ENCODE data around the gene ZSWIM6.
A peak's percentile ranks its signal among the peaks of the same experiment; 100 is the strongest.
"Not testable (repeated sequence)": the region's sequence is repeated elsewhere in the genome, so short reads cannot be mapped to it uniquely, and the experiment has no call there.

The ZSWIM6 gene

DNA sequence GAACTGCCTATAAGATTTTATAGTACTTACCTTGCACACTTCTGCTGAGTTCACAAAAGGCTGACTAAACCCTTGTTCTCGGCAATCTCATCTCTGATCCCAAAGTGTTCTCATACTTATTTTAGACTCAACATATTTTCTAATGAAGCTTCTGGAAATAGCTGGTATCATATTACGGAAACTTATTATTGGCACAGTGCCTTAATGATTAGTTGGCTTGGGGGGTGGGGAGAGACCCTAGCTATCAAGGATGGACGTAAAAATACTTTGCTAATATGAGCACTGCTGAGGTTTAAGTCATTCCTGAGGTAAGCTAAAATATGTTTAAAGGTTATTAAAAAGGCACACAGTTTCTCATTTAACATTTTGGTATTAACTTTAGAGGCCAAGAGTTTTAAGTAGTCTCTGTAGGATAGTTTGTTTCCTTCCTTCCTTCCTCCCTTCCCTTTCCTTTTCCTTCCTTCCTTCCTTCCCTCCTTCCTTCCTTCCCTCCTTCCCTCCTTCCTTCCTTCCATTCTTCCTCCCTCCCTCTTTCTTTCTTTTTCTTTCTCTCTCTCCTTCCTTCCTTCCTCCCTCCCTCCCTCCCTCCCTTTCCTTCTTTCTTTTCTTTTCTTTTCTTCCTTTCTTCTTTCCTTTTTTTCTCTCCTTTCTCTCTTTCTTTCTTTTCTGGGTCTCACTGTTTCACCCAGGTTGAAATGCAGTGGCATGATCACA is 31.5 kb downstream of the ZSWIM6 start:
- DNase-seq (ENCODE audit: low spot score), result no peak

DNA sequence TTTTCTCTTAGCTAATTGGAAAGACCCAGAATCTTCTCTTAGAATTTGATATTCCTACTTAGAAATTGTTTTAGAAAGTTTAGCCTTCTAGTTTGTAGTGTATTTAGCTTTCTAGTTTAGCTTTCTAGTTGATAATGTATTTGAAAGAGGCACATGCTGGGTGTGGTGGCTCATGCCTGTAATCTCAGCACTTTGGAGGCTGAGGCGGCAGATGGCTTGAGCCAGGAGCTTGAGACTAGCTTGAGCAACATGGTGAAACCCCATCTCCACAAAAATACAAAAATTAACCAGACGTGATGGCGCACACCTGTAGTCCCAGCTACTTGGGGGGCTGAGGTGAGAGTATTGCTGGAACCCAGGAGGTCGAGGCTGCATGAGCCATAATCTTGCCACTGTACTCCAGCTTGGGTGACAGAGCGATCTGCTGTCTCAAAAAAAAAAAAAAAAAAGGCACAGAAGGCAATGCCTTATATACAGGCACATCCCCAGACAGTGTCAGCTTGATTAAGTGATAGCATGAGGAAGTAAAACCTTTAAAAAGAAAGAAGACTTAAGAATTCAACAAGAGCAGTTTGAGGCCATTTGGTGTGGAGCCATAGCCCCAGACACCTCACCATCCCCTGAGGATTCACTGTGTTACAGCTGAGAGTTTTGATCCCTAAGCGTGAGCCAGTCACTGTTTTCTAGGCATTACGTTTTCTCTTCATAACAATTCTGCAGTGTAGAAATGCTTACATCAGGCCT is 34.6 kb downstream of the ZSWIM6 start:
- DNase-seq (ENCODE audit: low spot score), result no peak

DNA sequence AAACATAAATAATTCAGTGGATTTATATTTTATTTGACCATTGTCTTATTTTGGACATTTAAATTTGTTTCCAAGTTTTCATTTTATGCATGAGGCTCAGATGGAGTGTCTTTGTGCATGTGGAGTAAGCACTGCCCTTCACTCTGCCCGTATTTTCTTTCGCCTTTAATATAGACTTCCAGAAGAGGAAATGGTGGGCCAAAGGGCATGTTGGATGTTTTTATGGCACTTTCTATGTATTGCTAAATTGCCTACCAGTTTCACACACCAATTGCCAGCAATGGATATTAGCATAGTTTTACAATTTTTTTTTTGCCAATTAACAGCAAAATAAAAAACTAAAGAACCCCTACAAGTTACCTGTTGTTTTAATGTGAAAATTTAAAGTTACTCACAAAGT is 38.4 kb downstream of the ZSWIM6 start:
- DNase-seq (ENCODE audit: low spot score), result no peak

DNA sequence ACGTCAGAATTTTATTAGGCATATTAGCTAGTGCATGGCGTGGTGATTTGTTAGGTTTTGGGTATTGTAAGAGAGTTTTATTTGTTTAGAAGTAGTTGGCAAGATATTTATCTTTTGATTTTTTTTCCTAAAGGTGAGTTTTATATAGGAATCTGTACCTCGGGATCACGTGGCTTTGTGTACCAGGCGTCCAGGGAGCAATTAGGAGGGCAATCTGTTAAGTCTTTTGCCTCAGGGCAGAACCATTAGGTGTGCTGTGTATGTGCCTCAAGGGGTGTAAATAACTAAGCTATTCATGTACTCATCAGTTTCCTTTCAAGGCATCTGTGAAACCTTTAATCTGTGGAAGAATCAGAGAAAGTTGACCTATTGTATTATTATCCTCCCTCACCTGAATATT is 39.4 kb downstream of the ZSWIM6 start:
- no peak for DNase-seq (ENCODE audit: low spot score)

DNA sequence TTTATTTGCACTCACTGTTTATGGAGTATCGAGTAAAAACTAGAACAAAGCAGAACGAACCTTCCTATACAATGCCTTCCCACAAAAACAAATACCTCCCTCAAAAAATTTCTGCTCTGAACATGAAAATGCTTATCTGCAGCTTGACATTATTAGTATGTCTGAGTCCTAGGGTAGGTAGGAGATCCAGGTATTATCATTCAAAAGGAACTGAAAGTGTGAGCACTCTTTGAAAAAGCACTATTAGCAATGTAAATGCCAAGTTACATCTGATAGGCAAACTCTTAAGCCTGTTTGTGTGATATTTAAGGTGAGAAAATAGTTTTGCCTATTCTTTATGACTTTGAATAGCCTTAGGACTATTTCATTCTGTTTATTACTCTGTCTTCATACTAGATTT is 47.6 kb downstream of the ZSWIM6 start:
- DNase-seq (ENCODE audit: low spot score), result no peak

DNA sequence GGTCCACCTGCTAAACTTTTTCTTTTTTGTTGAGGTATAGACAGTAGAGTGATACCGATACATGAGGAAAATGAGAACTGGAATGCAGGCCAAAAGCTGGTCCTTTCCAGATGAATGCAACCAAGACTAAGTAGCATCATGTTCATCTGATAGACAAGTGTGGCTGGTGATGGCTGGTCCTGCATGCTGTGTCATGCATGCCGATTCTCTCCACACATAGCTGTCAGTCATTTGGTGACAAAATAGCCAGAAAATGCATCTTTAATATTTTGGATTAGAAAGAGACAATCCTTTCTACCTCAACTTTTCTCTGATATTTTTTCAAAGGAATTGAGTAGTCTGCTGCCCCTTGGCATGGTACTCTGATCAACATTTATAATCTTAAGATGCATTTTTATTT is 49.9 kb downstream of the ZSWIM6 start:
- DNase-seq (ENCODE audit: low spot score), result no peak

DNA sequence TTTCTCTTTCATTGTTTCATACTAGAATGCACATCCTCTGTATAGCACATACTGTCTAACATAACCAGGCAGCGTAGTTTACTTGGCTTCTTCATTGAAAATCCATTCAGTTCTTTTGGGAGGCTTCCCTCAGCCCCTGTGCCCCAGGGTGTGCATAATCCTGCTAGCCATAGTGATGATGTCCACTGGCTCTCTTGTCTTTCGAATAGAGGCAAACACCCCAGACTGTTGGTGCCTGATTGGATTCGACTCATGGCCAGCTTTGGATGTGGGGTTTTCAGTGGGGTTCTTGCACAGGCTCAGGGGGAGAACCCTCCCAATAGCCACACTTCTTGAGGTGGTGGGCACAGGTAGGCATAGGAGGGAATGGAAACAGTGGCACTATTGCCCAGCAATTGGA is 53.6 kb downstream of the ZSWIM6 start:
- no peak for DNase-seq (ENCODE audit: low spot score)

DNA sequence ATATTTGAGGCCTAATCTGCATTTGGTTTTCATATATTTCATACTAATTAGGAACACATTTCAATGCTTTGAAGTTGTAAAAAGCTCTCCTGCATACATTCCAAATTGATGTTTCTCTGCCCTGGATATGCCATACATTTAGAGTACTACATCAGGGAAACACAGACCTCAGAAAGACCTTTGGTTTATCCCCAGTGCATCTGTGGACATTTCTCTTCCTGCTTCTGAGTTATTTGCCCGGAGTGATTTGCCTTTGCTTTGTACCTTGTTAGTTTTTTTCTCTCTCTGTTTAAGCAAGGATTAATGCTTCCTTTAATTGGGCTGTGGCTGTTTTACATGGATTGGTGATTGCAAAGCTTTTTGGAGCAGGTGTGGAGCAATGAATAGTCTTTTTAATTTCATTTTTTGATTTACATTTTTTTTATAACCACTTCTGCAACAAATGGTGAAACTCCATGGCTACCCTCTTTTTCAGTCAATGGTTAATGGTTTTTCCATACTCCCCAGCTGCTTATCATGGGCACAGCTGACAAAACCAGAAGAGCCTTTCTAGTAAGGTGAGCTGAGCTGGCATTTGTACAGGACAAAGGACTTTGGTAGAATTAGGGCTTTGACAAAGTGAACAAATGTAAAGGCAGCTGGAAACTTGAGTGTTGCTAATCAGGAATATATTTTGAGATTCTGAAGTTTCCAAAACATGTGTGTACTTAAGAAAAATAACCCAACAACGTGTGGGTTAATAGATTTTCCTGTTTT is 54.2 kb downstream of the ZSWIM6 start:
- DNase-seq (ENCODE audit: low spot score), result no peak

DNA sequence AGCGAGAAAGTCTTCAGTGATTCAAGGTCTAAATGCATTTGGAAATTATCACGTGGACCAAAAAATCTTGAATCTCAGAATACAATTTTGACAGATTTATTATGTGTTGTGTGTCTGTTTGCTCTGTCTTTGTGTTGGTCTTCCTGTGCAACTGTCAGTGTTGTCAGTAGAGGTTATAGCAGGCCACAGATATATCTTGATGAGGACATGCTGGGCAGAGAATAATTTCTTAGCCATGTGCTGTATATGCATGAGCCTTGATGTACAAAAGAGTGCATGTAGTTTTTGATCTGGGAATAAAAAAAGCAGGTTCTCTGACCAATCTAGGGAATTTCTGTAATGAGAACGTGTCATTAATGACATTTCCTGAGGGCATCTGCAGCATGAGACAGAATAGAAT is 57.6 kb downstream of the ZSWIM6 start:
- DNase-seq (ENCODE audit: low spot score), result peak; percentile 7

DNA sequence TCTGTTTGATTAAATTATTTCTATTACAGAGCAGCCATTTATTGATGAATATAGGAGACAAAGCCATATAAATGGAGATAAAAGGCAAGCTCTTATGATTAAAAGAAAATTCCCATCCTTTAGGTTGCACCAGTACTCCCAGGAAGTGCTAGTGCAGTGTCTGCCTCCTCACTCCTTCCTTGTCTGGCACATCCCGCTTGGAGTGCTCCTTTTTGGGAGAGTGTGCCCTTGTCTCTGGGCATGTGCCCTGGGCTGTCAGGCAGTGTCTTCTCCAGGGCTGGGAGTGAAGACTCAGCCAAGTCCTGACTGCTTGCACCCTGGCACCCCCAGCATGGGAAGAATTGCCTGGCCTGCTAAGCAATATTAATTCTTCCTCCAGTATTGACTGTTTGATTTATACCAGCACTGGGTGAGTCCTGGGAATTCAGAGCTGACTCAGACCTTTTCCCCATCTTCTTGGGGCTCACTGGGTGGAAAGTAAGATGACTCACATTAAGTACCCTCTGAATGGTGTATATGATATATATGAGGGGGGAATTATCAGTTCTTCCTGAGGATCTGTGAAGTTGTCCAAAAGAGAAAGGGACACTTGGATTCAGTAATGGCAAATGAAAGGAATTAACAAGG is 62.1 kb downstream of the ZSWIM6 start:
- DNase-seq (ENCODE audit: low spot score), result no peak

DNA sequence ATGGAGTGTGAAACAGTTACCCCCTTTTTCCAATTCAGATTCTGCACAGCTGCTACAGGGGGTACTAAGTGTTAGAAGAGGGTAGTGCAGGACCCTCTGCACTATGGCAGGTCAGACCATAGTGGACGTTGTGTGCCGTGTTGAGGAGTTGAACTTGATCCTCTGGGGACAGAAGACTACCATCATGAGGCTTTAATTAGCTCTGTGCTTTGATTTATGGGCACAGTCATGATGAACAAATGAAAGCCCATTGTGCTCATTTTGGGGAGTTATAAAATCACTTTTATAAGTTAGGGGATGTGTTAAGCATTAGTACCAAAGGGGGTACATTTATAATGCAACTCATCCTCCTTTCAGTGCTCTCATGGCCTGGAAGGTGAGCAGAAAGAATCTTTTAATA is 62.7 kb downstream of the ZSWIM6 start:
- DNase-seq (ENCODE audit: low spot score), result no peak

DNA sequence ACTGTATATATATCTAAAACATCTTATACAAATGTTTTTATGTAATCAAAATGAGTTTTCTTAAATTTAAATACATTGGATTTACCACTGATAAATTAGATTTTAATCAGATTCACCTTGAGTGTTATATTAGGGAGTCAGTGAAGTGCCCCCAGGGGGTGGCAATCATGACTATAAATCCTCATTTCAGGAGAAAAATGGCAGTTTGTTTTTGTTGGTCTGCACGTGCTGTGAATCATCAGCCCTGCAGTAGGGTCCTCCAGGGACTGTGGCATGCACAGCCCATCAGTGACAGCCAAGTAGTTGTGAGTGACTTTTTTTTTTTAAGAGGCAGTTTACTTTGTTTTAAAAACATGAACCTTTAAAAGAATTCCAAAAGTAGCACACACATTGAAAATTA is 65.2 kb downstream of the ZSWIM6 start:
- no peak for DNase-seq (ENCODE audit: low spot score)

DNA sequence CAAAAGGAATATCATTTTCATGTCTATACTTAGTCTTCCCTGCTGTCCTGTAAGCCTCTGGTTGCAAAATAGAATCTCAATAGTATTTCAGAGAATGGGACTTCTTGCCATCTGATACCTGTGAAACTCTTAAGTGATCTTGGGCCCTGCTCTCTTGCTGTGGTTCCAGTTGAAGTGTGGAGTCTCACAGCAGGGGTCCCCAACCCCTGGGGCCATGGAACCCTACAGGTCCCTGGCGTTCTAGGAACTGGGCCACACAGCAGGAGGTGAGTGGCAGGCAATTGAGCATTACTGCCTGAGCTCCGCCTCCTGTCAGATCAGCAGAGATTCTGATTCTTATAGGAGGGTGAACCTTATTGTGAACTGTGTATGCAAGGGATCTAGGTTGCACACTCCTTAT is 65.9 kb downstream of the ZSWIM6 start:
- DNase-seq (ENCODE audit: low spot score), result no peak

DNA sequence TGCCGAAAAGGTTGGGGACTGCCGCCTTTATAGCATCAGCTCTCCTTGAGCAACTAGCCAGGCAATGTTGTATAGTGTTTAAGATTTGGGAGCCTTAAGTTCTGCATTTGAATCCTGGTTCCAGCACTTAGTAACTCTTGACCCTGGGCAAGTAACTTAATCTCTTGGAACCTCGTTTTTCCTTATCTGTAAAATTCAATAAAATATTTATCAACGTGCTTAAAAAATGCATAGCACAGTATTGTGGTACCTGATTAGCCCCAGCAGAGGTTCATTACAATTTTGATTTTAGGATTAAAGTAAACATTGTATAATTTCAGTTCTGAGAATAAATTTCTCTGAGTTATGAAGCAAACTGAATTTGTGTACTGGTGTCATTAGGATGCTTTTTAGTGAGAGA is 66.4 kb downstream of the ZSWIM6 start:
- no peak for DNase-seq (ENCODE audit: low spot score)

DNA sequence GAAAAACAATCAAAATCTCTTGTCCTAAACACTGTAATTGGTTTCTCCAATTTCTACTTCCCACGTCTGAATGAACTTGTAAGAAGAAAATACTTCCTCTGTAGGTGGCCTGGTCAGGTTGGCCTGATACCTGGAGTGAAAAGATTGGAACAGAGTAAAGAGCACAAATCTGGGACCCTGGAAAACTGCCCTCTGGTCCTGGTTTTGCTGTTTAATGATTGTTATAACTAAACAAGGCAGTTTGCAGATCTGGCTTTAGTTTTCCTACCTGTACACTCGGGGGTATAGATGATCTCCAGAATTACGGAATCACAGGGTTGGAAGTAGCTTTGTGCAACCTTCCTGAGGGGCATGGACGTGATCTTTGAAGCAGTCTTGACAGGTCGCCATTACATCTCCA is 67.6 kb downstream of the ZSWIM6 start:
- DNase-seq (ENCODE audit: low spot score), result no peak

DNA sequence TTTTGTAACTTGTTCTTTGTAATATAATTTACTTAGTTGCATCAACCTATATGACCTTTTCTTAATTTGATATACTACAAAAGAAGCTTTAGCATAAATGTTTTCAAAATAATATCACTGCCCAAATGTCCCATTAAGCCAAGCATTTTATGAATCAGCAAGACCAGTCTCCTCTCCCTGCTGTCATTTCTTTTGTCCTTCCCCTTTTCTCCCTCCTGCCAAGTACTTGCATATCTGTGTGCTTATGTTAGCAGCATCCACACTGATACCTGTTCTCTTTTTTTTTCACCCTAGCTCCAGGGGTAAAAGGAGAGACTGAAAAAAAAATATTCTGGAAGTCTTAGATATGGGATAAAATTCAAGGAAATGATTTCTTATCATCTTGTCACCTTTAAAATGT is 69.7 kb downstream of the ZSWIM6 start:
- no peak for DNase-seq (ENCODE audit: low spot score)

DNA sequence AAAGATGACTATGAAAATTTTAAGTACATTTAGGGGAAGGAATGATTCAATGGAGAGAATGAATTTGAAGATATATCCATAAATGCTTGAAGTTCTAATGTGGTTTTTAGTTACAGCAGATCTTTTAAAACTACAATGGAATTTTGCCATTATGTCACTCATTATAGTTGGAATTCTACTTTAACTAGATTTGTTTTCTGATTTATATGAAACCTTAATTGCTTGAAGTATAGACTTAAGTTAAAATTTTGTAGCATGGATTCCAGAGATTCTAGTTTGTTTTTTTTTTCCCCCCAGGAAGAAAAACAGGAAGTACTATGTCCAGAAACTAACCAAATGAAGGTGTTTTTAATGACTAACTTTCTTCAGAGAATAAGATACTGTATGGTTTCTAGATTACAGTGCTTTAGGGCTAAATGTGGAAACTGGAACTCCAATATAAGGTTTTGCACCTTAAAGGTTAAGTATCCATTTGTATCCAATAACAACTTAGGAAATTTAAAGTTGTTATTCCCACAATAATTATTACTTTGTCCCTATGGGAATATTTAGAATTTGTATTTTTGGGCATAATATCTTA is 70.3 kb downstream of the ZSWIM6 start:
- no peak for DNase-seq (ENCODE audit: low spot score)

DNA sequence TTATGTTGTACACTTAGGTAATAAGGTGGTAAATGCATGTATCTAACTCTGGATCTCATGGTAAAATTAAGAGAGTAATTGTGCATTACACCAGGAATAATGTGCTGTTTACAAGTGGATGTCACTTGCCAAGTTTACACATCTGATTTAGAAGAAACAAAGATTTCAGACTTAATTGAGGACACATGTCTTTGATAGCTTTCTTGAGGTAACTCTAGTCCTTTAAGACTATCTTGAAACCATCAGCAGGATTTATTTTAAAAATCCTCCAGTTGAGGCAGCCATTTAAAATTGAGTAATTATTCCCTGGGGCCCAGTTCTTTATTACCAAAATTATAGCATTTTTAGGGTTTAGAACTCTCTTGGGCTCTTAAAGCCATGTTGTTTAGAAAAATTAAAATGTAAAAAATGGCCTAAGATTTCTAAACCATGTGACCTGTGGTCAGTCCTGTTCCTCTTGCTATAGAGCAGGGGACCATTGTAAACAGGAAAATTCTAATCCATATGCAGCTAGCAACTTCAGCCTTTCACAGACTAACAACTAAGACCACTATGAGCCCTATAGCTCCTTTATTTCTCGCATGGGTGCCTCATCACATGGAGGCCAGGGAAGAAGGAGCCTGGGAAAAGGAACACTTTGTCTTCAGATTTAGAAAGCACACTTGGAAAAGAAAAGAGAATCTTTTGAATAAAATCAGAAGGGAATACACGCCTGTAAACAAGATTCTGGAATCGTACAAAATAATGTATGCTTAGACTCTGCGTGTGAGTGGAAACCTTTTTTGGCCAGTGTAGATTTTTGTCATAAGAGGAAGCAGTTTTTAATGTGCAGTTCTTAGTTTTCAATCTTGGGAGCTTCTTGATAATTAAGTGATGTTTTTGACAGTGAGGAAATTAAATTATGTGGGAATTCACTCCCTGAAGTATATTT is 71.2 kb downstream of the ZSWIM6 start:
- no peak for DNase-seq (ENCODE audit: low spot score)

DNA sequence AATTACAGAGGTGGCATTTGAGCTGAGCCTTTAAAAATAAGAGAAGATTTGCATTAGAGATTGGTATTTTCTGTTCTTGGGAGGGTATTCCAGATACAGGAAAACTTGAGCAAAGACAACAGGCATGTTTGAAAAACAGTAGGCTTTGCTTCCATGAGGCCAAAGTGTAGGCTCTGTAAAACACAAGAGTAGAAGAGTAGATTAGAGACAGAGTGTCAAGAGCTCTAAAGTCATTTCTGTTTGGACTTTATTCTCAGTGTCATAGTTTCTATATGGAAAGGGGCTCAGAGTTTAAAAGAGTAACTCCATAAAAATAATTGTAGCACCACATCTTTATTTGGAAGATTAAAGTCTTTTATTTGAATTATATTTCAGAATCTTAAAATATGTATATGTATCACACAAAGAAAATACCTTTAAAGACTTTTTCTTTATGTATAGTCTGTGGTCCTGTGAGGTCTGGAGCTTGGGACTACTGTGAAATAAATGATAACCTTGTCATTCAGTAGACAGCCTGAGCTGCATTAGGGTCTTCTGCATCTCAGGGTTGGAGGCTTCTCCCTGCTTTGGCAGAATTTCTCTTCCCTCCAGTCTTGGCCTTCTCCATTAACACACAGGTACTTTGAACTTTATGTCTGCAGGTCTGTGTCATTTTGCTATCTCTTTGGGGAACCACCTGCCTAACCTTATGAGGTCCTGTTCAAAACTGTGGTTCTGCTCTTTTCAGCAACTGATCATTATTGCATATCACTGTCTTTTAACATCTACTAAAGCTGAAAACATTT is 73.6 kb downstream of the ZSWIM6 start:
- DNase-seq (ENCODE audit: low spot score), result no peak

DNA sequence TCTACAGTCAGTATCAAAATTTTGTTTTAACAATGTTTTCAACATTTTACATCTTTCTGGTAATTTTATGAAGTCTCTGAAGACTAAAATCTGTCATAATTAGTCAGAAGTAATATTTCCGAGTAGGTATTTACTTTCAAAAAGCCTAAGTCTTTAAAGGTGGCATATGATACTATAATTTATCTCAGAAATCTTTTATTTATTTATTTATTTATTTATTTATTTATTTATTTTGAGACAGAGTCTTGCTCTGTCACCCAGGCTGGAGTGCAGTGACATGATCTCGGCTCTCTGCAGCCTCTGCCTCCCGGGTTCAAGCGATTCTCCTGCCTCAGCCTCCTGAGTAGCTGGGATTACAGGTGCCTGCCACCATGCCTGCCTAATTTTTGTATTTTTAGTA is 74.4 kb downstream of the ZSWIM6 start:
- DNase-seq (ENCODE audit: low spot score), result not testable (repeated sequence)
